ENCODE measurements around the gene ARL6IP1.

DNA sequence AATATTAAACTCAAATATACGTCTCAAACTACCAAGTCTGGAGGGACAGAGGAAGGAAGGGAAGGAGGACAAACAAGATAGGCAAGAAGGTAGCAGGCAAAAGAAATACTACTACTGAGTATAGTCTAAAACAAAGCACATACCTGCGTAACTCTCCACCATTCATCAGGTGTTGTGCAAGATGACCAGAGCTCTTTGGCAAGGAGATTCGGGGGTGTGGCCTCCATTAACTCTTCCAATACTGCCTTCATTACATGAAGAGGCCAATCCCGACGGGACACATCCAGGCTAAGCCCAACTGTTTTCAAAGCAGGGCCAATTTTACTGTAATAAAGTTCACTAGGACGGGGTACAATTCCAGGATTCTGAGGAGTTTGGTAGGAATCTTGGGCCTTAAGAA is 38.2 kb upstream of the ARL6IP1 start:
- TF ChIP-seq EZH2 (IDR thresholded peaks at IDR 0.05; ENCODE audit: low read length): no peak
- TF ChIP-seq, protein P1, sequence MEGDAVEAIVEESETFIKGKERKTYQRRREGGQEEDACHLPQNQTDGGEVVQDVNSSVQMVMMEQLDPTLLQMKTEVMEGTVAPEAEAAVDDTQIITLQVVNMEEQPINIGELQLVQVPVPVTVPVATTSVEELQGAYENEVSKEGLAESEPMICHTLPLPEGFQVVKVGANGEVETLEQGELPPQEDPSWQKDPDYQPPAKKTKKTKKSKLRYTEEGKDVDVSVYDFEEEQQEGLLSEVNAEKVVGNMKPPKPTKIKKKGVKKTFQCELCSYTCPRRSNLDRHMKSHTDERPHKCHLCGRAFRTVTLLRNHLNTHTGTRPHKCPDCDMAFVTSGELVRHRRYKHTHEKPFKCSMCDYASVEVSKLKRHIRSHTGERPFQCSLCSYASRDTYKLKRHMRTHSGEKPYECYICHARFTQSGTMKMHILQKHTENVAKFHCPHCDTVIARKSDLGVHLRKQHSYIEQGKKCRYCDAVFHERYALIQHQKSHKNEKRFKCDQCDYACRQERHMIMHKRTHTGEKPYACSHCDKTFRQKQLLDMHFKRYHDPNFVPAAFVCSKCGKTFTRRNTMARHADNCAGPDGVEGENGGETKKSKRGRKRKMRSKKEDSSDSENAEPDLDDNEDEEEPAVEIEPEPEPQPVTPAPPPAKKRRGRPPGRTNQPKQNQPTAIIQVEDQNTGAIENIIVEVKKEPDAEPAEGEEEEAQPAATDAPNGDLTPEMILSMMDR (optimal IDR thresholded peaks at IDR 0.05 in 1 of 3, IDR thresholded peaks at IDR 0.05 in 1 of 3, conservative IDR thresholded peaks at IDR 0.05 in 1 of 3; ENCODE audit: extremely low read depth in 1 of 3, insufficient read depth in 2 of 3, low read length in 3 of 3): no peak

Measured in keratinocyte (primary cell).